KMS-11 (cell line): ENCODE results near the gene TCN1.
"Not testable (repeated sequence)": the region's sequence is repeated elsewhere in the genome, so short reads cannot be mapped to it uniquely, and the experiment has no call there.

Experiments
- H2AFZ ChIP-seq: fragments of 200-600 bp; sonication (generic); 2 replicates; pipeline ENCODE4 v1.6.1; 2016; ENCODE audit warnings: antibody characterized with exemption, mixed run types, low read depth
- H3K27ac ChIP-seq: fragments of 200-600 bp; sonication (generic); 2 replicates; pipeline ENCODE4 v1.6.1; 2016; ENCODE audit warnings: mild to moderate bottlenecking, mixed run types
- H3K27me3 ChIP-seq: fragments of 200-600 bp; sonication (generic); 2 replicates; pipeline ENCODE4 v1.6.1; 2017; ENCODE audit warnings: mild to moderate bottlenecking, low read depth, mixed run types, moderate library complexity; ENCODE audit not compliant: insufficient read depth
- H3K36me3 ChIP-seq: fragments of 200-600 bp; sonication (generic); 2 replicates; pipeline ENCODE4 v1.6.1; 2017; ENCODE audit warnings: mild to moderate bottlenecking, mixed run types; ENCODE audit not compliant: insufficient read depth
- H3K4me1 ChIP-seq: fragments of 200-600 bp; sonication (generic); 2 replicates; pipeline ENCODE4 v1.6.1; 2016; ENCODE audit warnings: mild to moderate bottlenecking, low read depth, mixed run types; ENCODE audit not compliant: poor library complexity, severe bottlenecking
- H3K4me2 ChIP-seq: fragments of 200-600 bp; sonication (generic); 2 replicates; pipeline ENCODE4 v1.7.0; 2016; ENCODE audit warnings: mild to moderate bottlenecking, mixed run types
- H3K4me3 ChIP-seq: fragments of 200-600 bp; sonication (generic); IDR thresholded peaks from 2 replicates; pipeline ENCODE4 v1.6.1; 2017; ENCODE audit warnings: low read depth, low read length, mixed read lengths; ENCODE audit not compliant: insufficient read depth
- H3K79me2 ChIP-seq: fragments of 200-600 bp; sonication (generic); 2 replicates; pipeline ENCODE4 v1.6.1; 2016; ENCODE audit warnings: low read depth, mixed run types; ENCODE audit not compliant: insufficient read depth
- H3K9ac ChIP-seq: fragments of 200-600 bp; sonication (generic); 2 replicates; pipeline ENCODE4 v1.6.1; 2016; ENCODE audit warnings: mild to moderate bottlenecking, mixed run types
- H4K20me1 ChIP-seq: fragments of 200-600 bp; sonication (generic); 2 replicates; pipeline ENCODE4 v1.6.1; 2016; ENCODE audit warnings: mild to moderate bottlenecking, mixed run types; ENCODE audit not compliant: insufficient read depth
- TF ChIP-seq, protein P1 (sequence below): fragments of 200-600 bp; sonication (generic); conservative IDR thresholded peaks from 2 replicates; pipeline ENCODE4 v1.6.1; 2017; ENCODE audit warnings: low read depth, mild to moderate bottlenecking, antibody characterized with exemption, low read length, moderate library complexity, mixed read lengths

TCN1 gene

DNA sequence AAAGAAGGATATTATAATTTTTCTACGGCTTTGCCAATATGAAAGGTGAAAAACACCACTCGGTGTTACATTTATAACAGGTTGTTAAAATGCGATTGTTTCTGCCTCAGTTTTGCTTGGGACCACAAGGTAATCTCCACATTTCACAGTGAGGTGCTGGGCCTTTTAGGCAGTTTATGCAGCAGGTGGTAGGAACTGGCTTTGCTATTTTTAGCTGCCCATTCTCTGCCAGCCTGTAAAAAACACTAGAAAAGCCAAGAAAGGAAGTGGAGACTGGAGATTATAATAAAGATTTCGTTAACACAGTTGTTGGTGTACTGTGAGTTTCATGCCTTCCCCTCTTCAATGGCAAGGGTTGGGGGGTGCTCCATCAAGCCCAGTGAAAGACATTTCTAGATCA lies 47.7 kb downstream of the TCN1 start:
- Histone ChIP-seq H3K27ac (peak overlapping the region; percentile 55), H3K36me3 (no peaks in the 10 kb centered on the region), H3K79me2 (no peaks in the 10 kb centered on the region), H2AFZ (peak overlapping the region; percentile 50), H3K9ac (peak overlapping the region; percentile 3; the same call in 1 of the 2 replicates), H3K4me1 (peaks cover 45% of the 10 kb centered on the region), H3K4me3 (no peak overlapping the region), H3K4me2 (peak overlapping the region; percentile 79), H3K27me3 (no peaks in the 10 kb centered on the region), H4K20me1 (no peaks in the 10 kb centered on the region)
- TF ChIP-seq, protein P1, sequence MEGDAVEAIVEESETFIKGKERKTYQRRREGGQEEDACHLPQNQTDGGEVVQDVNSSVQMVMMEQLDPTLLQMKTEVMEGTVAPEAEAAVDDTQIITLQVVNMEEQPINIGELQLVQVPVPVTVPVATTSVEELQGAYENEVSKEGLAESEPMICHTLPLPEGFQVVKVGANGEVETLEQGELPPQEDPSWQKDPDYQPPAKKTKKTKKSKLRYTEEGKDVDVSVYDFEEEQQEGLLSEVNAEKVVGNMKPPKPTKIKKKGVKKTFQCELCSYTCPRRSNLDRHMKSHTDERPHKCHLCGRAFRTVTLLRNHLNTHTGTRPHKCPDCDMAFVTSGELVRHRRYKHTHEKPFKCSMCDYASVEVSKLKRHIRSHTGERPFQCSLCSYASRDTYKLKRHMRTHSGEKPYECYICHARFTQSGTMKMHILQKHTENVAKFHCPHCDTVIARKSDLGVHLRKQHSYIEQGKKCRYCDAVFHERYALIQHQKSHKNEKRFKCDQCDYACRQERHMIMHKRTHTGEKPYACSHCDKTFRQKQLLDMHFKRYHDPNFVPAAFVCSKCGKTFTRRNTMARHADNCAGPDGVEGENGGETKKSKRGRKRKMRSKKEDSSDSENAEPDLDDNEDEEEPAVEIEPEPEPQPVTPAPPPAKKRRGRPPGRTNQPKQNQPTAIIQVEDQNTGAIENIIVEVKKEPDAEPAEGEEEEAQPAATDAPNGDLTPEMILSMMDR, result no peak

DNA sequence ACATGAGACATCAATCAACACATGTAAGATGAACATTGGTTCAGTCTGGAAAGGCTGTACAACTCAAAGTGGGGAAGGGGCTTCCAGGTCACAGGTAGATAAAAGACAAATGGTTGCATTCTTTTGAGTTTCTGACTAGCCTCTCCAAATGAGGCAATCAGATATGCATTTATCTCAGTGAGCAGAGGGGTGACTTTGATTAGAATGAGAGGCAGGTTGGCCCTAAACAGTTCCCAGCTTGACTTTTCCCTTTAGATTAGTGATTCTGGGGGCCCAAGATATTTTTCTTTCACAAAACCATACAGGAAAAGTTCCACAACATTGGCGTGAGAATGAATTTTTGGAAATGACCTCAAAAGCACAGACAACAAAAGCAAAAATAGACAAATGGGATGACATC lies 49.9 kb downstream of the TCN1 start:
- not testable (repeated sequence) for H3K27me3 ChIP-seq, H3K79me2 ChIP-seq, H3K4me2 ChIP-seq, H4K20me1 ChIP-seq, H3K9ac ChIP-seq, H3K27ac ChIP-seq, H3K4me3 ChIP-seq, H3K36me3 ChIP-seq, H2AFZ ChIP-seq
- H3K4me1 ChIP-seq, result peaks cover 37% of the 10 kb centered on the region

DNA sequence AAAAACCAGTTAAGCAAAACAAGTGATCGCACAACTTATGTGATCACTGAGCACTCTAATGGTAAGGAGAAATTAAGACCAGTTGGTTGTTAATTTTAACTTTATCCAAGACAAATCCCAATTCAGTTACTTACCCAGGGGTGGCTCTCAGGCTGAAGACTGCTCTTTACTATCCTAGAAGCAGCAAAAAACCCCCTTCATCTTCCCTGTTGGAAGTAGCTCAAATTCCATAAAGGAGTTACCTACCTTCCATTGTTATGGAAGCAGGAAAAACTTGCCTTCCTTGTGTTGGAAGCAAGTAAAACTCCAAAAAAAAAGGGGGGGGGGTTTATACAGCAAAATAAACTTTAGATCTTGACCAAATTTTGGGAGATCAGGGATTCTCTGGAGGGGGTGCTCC lies 50.5 kb downstream of the TCN1 start:
- H3K27ac ChIP-seq, result no peak overlapping the region

DNA sequence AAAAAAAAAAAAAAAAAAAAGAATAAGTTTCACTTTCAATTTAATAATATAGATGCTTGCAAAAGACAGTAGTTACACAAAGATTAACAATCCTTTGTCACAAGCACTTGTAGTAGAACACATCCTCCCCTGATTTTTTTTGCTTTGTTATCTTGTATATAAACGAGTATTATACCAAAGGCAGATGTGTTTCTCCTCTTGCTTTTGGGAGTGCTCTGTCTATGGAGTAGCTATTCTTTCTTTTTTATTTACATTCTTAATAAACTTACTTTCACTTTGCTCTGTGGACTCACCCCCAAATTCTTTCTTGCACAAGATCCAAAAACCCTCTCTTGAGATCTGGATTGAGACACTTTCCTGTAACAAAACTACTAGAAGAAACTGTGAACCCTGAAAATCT lies 52.3 kb downstream of the TCN1 start:
- no peaks in the 10 kb centered on the region for H4K20me1 ChIP-seq
- TF ChIP-seq, protein P1, result no peak
- H3K4me3 ChIP-seq, result no peak overlapping the region
- peaks cover 44% of the 10 kb centered on the region for H3K4me1 ChIP-seq
- H3K79me2 ChIP-seq, result peaks cover 14% of the 10 kb centered on the region
- H3K9ac ChIP-seq, result no peak overlapping the region
- no peaks in the 10 kb centered on the region for H3K36me3 ChIP-seq
- no peaks in the 10 kb centered on the region for H3K27me3 ChIP-seq
- no peak overlapping the region for H2AFZ ChIP-seq
- no peak overlapping the region for H3K4me2 ChIP-seq
- H3K27ac ChIP-seq, result no peak overlapping the region

More for the DNA sequence above, 50.5 kb downstream of the TCN1 start:
- H4K20me1 ChIP-seq, result no peaks in the 10 kb centered on the region
- no peaks in the 10 kb centered on the region for H3K36me3 ChIP-seq
- TF ChIP-seq, protein P1, result no peak
- H3K4me1 ChIP-seq, result peaks cover 43% of the 10 kb centered on the region
- no peak overlapping the region for H3K4me3 ChIP-seq
- H3K27me3 ChIP-seq, result no peaks in the 10 kb centered on the region
- H2AFZ ChIP-seq, result no peak overlapping the region
- no peak overlapping the region for H3K9ac ChIP-seq
- no peak overlapping the region for H3K4me2 ChIP-seq
- H3K79me2 ChIP-seq, result no peaks in the 10 kb centered on the region

DNA sequence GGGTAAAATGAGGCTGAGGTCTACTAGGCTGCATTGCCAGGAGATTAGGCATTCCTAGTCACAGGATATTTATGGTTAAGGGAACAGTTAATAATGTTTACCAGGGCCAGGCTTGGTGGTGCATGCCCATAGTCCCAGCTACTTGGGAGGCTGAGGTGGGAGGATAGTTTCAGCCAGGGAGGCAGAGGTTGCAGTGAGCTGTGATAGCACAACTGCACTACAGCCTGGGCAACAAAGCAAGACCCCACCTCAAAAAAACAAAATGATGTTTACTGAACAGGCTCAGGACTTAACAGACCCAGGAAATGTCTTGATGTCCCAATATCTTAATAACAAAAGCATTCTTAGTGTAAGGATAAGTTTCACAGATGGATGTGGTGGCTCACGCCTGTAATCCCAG lies 52.9 kb downstream of the TCN1 start:
- H3K79me2 ChIP-seq, result peaks cover 19% of the 10 kb centered on the region
- TF ChIP-seq, protein P1, result no peak
- H4K20me1 ChIP-seq, result no peaks in the 10 kb centered on the region
- no peak overlapping the region for H2AFZ ChIP-seq
- no peaks in the 10 kb centered on the region for H3K36me3 ChIP-seq
- no peak overlapping the region for H3K4me2 ChIP-seq
- peaks cover 40% of the 10 kb centered on the region for H3K4me1 ChIP-seq
- no peak overlapping the region for H3K4me3 ChIP-seq
- H3K27ac ChIP-seq, result no peak overlapping the region
- no peak overlapping the region for H3K9ac ChIP-seq
- no peaks in the 10 kb centered on the region for H3K27me3 ChIP-seq
